ENCODE results near the gene AP2B1.

DNA sequence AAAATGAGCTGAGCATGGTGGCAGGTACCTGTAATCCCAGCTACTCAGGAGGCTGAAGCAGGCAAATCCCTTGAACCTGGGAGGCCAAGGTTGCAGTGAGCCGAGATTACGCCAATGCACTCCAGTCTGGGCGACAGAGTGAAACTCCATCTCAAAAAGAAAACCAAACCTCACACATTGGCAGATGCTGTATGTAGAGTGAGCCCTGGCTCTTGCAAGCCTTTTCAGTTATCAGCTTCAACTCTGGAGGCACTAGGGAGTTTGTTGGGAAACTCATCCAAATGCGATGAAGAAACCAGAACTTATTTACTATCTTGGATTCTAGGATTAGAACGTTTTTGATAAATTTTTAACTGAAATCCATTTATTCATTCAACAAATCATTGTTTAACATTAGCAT is 87.4 kb downstream of the AP2B1 start:
- TF ChIP-seq, protein P1, sequence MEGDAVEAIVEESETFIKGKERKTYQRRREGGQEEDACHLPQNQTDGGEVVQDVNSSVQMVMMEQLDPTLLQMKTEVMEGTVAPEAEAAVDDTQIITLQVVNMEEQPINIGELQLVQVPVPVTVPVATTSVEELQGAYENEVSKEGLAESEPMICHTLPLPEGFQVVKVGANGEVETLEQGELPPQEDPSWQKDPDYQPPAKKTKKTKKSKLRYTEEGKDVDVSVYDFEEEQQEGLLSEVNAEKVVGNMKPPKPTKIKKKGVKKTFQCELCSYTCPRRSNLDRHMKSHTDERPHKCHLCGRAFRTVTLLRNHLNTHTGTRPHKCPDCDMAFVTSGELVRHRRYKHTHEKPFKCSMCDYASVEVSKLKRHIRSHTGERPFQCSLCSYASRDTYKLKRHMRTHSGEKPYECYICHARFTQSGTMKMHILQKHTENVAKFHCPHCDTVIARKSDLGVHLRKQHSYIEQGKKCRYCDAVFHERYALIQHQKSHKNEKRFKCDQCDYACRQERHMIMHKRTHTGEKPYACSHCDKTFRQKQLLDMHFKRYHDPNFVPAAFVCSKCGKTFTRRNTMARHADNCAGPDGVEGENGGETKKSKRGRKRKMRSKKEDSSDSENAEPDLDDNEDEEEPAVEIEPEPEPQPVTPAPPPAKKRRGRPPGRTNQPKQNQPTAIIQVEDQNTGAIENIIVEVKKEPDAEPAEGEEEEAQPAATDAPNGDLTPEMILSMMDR (IDR thresholded peaks at IDR 0.05 in 2 of 3, conservative IDR thresholded peaks at IDR 0.05 in 1 of 3; ENCODE audit: borderline replicate concordance in 1 of 3, insufficient read depth in 1 of 3, low read depth in 2 of 3, low read length in 2 of 3) = no peak
- TF ChIP-seq EZH2phosphoT487 (IDR thresholded peaks at IDR 0.05; ENCODE audit: borderline replicate concordance) = no peak
- no peak for TF ChIP-seq POLR2A (IDR thresholded peaks at IDR 0.05; ENCODE audit: borderline replicate concordance, extremely low read depth, insufficient read depth, insufficient read length)
- TF ChIP-seq SRF (IDR thresholded peaks at IDR 0.05; ENCODE audit: low read depth) = no peak
- TF ChIP-seq POLR2AphosphoS5 (IDR thresholded peaks at IDR 0.05; ENCODE audit: low read depth, low read length) = no peak
- TF ChIP-seq, protein P2, sequence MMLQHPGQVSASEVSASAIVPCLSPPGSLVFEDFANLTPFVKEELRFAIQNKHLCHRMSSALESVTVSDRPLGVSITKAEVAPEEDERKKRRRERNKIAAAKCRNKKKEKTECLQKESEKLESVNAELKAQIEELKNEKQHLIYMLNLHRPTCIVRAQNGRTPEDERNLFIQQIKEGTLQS (IDR thresholded peaks at IDR 0.05) = no peak
- no peak for TF ChIP-seq ZFX (IDR thresholded peaks at IDR 0.05)
